Keratinocyte (primary cell): Measurements from ENCODE around the gene MYADM.

Source experiments
- EZH2 ChIP-seq: IDR thresholded peaks from one replicate; pipeline ENCODE4 v1.6.1; 2012; ENCODE audit warnings: inconsistent platforms, mild to moderate bottlenecking, low read length, moderate library complexity
- TF ChIP-seq, protein P1 (sequence below), 3 experiments: IDR thresholded peaks in 1 of 3; conservative IDR thresholded peaks in 1 of 3; optimal IDR thresholded peaks in 1 of 3; 2 replicates in 2 of 3; 3 replicates in 1 of 3; pipeline versions ENCODE3 to v1.5.1; 2011; ENCODE audit warnings: low read length in 3 of 3, mild to moderate bottlenecking in 3 of 3, moderate library complexity in 2 of 3, control low read depth in 1 of 3, inconsistent platforms in 1 of 3; ENCODE audit not compliant: insufficient read depth in 2 of 3; ENCODE audit errors: extremely low read depth in 1 of 3

DNA sequence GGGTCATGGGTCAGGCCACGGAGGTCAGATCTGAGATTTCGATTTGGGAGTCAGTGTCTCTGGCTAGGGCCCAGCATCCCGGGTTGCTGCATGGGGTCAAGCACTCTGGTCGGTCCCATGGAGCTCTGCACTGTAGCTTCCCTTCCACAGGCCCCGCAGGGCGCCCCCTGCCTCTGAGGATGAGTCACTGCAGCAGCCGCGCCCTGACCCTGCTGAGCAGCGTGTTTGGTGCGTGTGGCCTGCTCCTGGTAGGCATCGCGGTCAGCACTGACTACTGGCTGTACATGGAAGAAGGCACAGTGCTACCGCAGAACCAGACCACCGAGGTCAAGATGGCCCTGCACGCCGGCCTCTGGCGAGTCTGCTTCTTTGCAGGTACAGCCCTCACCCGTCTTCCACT, 45.0 kb downstream of the MYADM start:
- TF ChIP-seq, protein P1, sequence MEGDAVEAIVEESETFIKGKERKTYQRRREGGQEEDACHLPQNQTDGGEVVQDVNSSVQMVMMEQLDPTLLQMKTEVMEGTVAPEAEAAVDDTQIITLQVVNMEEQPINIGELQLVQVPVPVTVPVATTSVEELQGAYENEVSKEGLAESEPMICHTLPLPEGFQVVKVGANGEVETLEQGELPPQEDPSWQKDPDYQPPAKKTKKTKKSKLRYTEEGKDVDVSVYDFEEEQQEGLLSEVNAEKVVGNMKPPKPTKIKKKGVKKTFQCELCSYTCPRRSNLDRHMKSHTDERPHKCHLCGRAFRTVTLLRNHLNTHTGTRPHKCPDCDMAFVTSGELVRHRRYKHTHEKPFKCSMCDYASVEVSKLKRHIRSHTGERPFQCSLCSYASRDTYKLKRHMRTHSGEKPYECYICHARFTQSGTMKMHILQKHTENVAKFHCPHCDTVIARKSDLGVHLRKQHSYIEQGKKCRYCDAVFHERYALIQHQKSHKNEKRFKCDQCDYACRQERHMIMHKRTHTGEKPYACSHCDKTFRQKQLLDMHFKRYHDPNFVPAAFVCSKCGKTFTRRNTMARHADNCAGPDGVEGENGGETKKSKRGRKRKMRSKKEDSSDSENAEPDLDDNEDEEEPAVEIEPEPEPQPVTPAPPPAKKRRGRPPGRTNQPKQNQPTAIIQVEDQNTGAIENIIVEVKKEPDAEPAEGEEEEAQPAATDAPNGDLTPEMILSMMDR (optimal IDR thresholded peaks at IDR 0.05 in 1 of 3, IDR thresholded peaks at IDR 0.05 in 1 of 3, conservative IDR thresholded peaks at IDR 0.05 in 1 of 3; ENCODE audit: extremely low read depth in 1 of 3, insufficient read depth in 2 of 3, low read length in 3 of 3) = peak in 1 of 3 experiments; percentile 4
- no peak for TF ChIP-seq EZH2
